OCI-LY3 (cell line): ENCODE data around the gene PTGER4.

Experiments used
- CTCF ChIP-seq: fragments of 200-600, 300-600 bp; sonication (generic); IDR thresholded peaks from 2 replicates; pipeline ENCODE4 v1.5.1; 2014; ENCODE audit warnings: antibody characterized with exemption, low read length, low read depth
- EZH2phosphoT487 ChIP-seq: fragments of 200-600 bp; shearing (Covaris generic); IDR thresholded peaks from 2 replicates; pipeline ENCODE4 v1.6.1; 2018; ENCODE audit warnings: antibody characterized with exemption, mixed run types, low read depth

- no peak for TF ChIP-seq CTCF
- TF ChIP-seq EZH2phosphoT487, result no peak
These were observed 12.5 kb upstream of the PTGER4 start for GRCh38 chr5:40667161-40667663.
